ENCODE results near the gene TRAF1. TPM values are rescaled to one million over a fixed set of nuclear protein-coding genes. Genes with fewer than 3 reads are reported as not detected.

Gene TRAF1
- total and polyA plus RNA-seq, 11 donors = 0.93 to 7.8 (median 1.8) TPM

DNA sequence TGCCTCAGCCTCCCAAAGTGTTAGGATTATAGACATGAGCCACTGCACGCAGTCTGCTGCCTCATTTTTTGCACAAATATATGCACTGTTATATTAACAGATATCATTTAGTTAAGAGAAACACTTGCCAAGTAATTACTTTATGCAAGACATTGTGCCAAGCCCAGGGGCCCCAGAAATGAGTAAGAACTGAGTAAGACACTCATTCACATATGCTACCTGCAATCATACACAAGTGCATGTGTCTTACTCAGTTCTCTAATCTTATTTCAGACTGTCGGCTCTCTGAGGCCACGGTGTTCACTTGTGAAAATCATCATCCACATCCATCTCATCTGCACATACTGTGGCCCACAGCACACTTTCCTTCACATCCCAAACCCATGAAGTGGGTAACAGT, 16.0 kb downstream of the TRAF1 start:
- TF ChIP-seq POLR2A (IDR thresholded peaks at IDR 0.05) = no peak
- TF ChIP-seq, protein P1, sequence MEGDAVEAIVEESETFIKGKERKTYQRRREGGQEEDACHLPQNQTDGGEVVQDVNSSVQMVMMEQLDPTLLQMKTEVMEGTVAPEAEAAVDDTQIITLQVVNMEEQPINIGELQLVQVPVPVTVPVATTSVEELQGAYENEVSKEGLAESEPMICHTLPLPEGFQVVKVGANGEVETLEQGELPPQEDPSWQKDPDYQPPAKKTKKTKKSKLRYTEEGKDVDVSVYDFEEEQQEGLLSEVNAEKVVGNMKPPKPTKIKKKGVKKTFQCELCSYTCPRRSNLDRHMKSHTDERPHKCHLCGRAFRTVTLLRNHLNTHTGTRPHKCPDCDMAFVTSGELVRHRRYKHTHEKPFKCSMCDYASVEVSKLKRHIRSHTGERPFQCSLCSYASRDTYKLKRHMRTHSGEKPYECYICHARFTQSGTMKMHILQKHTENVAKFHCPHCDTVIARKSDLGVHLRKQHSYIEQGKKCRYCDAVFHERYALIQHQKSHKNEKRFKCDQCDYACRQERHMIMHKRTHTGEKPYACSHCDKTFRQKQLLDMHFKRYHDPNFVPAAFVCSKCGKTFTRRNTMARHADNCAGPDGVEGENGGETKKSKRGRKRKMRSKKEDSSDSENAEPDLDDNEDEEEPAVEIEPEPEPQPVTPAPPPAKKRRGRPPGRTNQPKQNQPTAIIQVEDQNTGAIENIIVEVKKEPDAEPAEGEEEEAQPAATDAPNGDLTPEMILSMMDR (IDR thresholded peaks at IDR 0.05) = no peak
- ATAC-seq = no peak
- no peak for DNase-seq
- WGBS, 4 donors = 89 to 94% (median 93%) methylated on average over 3 of the region's 3 CpGs
- Histone ChIP-seq H3K4me3 (no peak overlapping the region), H3K9me3 (no peaks in the 10 kb centered on the region), H3K27ac (peak overlapping the region in 1 of 12 donors; percentile 28), H3K4me1 (peaks cover 0 to 13% (median 0%) of the 10 kb centered on the region in 12 donors), H3K27me3 (no peaks in the 10 kb centered on the region), H3K36me3 (peaks cover 0 to 77% (median 0%) of the 10 kb centered on the region in 9 donors)
- intact Hi-C loops (cut with DNase I) = no loop called here

DNA sequence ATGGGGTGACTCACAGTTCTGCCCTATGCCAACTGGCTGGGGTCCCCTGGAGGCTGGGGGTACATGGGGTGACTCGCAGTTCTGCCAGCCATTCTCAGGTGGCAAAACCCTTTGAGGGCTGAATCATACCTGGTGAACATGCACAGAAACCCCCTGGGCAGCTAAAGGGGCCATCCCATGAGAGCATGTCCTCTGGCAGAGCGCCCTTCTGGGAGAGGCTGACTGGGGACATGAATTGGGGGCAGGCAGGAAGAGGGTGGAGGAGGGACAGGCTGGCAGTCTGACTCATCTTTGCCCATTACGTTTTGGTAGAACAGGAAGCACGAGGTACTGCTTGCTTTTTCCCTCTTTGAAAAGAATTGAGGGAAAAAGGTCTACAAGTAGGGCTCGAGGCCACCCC, 16.7 kb downstream of the TRAF1 start:
- Histone ChIP-seq H3K4me3 (no peak overlapping the region), H3K4me1 (peaks cover 0 to 13% (median 0%) of the 10 kb centered on the region in 12 donors), H3K36me3 (peaks cover 0 to 80% (median 0%) of the 10 kb centered on the region in 9 donors), H3K27me3 (no peaks in the 10 kb centered on the region), H3K27ac (peak overlapping the region in 1 of 12 donors; percentile 49), H3K9me3 (no peaks in the 10 kb centered on the region)
- WGBS, 4 donors = 75 to 82% (median 82%) methylated on average over 5 of the region's 5 CpGs
- TF ChIP-seq POLR2A (IDR thresholded peaks at IDR 0.05) = no peak
- TF ChIP-seq, protein P1 (IDR thresholded peaks at IDR 0.05) = no peak
- DNase-seq = no peak
- intact Hi-C loops (cut with DNase I) = no loop called here
- peak in 1 of 4 donors; percentile 16 for ATAC-seq

DNA sequence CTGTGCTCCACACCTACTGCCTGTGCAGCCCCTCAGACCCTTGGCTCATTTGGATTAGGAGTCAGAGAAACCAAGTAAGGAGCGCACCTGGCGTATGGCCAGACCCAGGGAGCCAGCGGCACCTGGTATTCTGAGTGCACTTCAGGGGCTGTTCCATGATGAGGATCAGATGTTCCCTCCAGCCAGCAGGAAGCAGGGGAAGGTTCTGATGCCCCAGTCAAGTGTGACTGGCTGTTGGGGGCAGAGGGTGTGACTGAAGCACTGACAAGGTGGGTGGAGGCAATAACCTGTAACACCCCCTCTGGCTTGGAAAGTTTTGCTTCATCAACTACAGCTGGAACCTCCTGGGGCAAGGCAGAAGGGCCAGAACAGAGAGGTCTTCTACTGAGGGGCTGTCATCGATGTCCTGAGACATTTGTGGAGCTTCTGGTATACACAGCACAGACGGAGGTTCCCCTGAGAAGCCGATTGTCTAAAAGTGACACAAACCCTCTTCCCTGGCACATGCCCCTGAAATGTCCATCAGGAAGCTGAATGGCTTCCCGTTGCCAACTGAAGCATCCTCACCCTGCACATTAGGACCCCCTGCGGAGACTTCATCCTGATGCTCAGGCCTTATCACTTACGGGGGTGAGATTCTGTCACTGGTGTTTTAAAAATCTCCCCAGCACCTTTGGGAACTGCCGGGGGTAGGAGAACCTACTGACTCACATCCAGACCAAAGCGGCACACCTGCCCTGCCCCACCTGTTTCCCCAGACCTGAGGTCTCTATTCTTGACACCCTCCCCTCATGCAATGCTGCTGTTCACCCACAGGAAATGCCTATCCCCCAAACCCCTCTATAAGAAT, 21.1 kb downstream of the TRAF1 start:
- Histone ChIP-seq H3K36me3 (peaks cover 0 to 60% (median 0%) of the 10 kb centered on the region in 9 donors), H3K4me3 (no peak overlapping the region), H3K27me3 (no peaks in the 10 kb centered on the region), H3K27ac (peak overlapping the region in 1 of 12 donors; percentile 60), H3K4me1 (peaks cover 0 to 17% (median 0%) of the 10 kb centered on the region in 12 donors), H3K9me3 (no peaks in the 10 kb centered on the region)
- DNase-seq (no peak), ATAC-seq (no peak)
- intact Hi-C loops (cut with DNase I) = no loop called here
- 85 to 89% (median 86%) methylated on average over 10 to 11 of the region's 11 CpGs for WGBS, 4 donors
- TF ChIP-seq, protein P1 (IDR thresholded peaks at IDR 0.05) = no peak
- TF ChIP-seq POLR2A (IDR thresholded peaks at IDR 0.05) = no peak

DNA sequence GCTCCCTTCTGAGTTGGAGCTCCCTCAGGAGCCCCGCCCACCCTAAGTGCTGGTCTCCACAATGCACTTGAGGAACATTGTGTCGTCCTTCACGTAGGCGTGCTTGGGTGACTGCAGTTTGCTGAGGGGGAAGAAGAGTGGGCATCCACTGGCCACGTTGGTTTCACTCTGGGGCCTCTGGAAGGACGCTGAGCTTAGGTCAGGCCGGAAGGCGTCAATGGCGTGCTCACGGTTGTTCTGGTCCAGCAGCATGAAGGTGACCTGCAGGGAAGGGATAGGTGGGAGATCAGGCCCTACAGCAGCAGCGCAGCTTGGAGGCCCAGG, 21.7 kb downstream of the TRAF1 start:
- DNase-seq (no peak), ATAC-seq (no peak)
- H3K4me1 ChIP-seq = peaks cover 0 to 11% (median 0%) of the 10 kb centered on the region in 12 donors
- peak overlapping the region in 1 of 12 donors; percentile 60 for H3K27ac ChIP-seq
- no peaks in the 10 kb centered on the region for H3K9me3 ChIP-seq
- intact Hi-C loops (cut with DNase I) = no loop called here
- TF ChIP-seq POLR2A (IDR thresholded peaks at IDR 0.05) = no peak
- TF ChIP-seq, protein P1 (IDR thresholded peaks at IDR 0.05) = no peak
- peaks cover 0 to 57% (median 0%) of the 10 kb centered on the region in 9 donors for H3K36me3 ChIP-seq
- no peaks in the 10 kb centered on the region for H3K27me3 ChIP-seq
- no peak overlapping the region for H3K4me3 ChIP-seq
- 92 to 98% (median 97%) methylated on average over 8 to 11 of the region's 11 CpGs for WGBS, 4 donors
